GM18907 (cell line): Measurements from ENCODE around the gene YPEL4.

Experiments used
- ATAC-seq: cut with Tn5 transposase; IDR thresholded peaks from one replicate; pipeline ENCODE4 v1.9.1; 2021; ENCODE audit warnings: mild to moderate bottlenecking, moderate library complexity; ENCODE audit not compliant: unreplicated experiment

Gene YPEL4

DNA sequence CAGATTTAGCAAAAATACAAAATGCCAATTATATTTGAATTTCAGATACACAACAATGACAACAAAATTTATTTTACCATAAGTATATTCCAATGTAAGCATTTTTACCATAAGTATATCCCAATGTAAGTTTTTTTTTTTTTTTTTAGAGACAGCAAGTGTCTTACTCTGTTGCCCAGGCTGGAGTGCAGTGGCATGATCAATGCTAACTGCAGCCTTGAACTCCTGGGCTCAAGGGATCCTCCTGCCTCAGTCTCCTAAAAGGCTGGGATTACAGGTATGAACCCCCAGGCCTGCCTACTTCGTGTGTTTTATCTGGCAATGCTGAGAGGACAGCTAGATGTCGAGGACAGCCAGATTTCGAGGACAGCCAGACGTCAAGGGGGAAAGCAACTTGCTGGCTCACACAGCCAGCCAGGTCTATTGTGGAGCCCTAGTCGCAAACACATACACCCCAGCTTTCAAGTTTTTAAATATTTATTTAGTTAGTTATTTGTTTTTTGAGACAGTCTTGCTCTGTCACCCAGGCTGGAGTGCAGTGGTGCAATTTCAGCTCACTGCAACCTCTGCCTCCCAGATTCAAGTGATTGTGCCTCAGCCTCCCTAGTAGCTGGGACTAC is 53.3 kb downstream of the YPEL4 start:
- ATAC-seq: no peak
